ENCODE results near the gene PTPRCAP.

The PTPRCAP gene

DNA sequence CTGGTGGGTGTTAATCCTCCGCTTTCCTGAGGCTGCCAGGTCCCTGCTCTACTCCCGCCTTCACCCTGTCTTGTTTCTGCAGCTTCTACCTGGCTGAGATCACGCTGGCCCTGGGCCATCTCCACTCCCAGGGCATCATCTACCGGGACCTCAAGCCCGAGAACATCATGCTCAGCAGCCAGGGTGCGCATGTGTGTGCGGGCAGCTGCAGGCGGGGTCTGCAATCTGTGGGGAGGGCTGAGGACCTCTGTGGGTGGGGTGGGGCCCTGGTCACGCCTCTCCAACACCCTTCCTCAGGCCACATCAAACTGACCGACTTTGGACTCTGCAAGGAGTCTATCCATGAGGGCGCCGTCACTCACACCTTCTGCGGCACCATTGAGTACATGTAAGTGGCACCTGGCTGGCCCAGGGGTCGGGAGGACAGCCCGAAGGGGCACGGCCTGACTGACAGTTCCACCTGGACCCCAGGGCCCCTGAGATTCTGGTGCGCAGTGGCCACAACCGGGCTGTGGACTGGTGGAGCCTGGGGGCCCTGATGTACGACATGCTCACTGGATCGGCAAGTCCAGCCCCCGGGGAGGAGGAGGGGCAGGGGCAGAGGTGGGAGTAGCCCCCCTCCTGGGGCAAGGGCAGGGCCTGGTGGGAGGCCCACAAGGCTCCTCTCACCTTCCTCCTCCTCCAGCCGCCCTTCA is 4.7 kb downstream of the PTPRCAP start:
- 0 out of 2 replicates have a peak overlapping the region, but pooled peaks have one; percentile 13 for H3K27ac ChIP-seq
- TF ChIP-seq, protein P1, sequence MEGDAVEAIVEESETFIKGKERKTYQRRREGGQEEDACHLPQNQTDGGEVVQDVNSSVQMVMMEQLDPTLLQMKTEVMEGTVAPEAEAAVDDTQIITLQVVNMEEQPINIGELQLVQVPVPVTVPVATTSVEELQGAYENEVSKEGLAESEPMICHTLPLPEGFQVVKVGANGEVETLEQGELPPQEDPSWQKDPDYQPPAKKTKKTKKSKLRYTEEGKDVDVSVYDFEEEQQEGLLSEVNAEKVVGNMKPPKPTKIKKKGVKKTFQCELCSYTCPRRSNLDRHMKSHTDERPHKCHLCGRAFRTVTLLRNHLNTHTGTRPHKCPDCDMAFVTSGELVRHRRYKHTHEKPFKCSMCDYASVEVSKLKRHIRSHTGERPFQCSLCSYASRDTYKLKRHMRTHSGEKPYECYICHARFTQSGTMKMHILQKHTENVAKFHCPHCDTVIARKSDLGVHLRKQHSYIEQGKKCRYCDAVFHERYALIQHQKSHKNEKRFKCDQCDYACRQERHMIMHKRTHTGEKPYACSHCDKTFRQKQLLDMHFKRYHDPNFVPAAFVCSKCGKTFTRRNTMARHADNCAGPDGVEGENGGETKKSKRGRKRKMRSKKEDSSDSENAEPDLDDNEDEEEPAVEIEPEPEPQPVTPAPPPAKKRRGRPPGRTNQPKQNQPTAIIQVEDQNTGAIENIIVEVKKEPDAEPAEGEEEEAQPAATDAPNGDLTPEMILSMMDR (IDR thresholded peaks at IDR 0.05) = no peak
- no peak for TF ChIP-seq ZFX (IDR thresholded peaks at IDR 0.05; ENCODE audit: borderline replicate concordance)

DNA sequence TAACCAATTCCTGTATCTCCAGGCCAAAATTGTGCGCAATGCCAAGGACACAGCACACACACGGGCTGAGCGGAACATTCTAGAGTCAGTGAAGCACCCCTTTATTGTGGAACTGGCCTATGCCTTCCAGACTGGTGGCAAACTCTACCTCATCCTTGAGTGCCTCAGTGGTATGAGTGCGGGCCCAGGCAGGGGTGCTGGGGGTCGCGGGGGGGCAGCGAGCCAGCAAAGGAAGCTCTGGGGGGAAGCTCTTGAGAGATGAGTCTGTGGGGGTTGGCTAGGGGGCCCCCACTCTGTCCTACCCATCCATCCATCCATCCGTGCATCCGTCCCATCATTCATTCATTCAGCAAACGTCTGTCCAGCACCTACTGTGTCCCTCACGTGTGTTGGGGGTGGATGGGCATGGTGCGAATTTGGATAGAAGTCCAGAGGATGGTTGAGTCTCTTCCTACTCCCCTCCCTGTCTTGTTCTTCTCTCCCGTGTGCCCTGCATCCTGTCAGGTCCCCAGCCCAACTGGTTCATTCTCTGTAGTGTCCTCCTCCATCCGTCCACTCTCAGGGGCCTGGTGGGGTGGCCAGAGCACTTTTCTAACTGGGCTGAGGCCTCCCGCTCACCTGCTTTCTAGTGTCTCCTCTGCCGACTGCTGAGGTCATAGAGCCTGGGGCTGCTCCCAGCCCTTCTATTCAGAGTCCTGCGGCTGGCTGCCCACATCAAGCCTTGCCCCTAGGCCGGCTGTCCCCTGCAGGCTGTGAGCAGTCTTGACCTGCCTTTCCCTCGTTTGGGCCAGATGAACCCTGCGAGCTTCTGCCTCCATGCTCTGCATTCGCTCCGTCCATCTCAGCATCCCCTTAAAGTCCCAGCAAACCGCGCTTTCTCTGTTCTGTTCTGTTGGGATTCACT is 5.9 kb downstream of the PTPRCAP start:
- H3K27ac ChIP-seq = no peak overlapping the region
- TF ChIP-seq, protein P1 (IDR thresholded peaks at IDR 0.05) = no peak
- no peak for TF ChIP-seq ZFX (IDR thresholded peaks at IDR 0.05; ENCODE audit: borderline replicate concordance)

GRCh38 chr11:67429722-67430121 is 7.8 kb downstream of the PTPRCAP start:
- TF ChIP-seq, protein P1 (IDR thresholded peaks at IDR 0.05) = no peak
- TF ChIP-seq ZFX (IDR thresholded peaks at IDR 0.05; ENCODE audit: borderline replicate concordance) = no peak

GRCh38 chr11:67429038-67429668 is 8.3 kb downstream of the PTPRCAP start:
- peak overlapping the region; percentile 82 for H3K27ac ChIP-seq
- no peak for TF ChIP-seq ZFX (IDR thresholded peaks at IDR 0.05; ENCODE audit: borderline replicate concordance)
- TF ChIP-seq, protein P1 (IDR thresholded peaks at IDR 0.05) = no peak

More at GRCh38 chr11:67429722-67430121, 7.8 kb downstream of the PTPRCAP start:
- peak overlapping the region; percentile 82 for H3K27ac ChIP-seq

DNA sequence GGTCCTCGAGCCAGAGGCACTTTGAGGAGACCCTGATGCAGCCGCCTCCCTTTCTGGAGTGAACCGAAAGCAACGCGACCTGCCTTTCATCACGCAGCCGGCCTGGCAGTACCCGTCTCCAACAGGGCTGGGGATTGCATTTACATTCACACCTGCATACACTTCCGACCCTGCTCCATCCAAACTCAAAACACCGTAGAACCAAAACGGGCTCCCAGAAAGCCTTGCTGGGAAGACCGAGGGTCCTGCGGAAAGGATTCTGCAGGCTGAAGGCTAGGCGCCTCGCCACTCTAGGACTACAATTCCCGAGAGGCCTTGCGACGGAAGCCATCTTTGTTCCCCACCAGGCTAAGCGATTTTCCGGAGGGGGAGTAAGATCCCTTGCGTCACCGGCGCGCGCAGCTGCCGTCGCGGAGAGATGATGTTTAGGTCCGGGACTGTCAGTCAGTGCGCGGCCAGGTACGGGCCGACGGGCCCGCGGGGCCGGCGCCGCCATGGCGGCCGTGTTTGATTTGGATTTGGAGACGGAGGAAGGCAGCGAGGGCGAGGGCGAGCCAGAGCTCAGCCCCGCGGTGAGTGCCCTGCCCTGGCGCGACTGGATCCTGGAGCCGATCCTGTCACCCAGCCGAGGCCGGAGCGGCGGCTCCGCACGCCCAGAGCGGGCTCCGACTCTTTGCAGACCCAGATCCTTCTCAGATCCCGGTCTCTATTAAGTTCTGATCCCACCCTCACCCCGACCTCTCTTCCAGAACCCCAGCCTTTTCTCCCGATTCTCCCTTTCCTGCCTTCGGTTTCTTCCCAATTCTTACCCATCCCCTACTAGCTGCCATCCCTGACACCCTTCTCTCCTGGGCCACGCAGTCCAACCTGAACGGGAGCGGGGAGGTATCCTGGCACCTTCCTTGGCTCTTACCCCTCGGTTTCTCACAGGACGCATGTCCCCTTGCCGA is 9.2 kb downstream of the PTPRCAP start, which contains the start of gene RPS6KB2:
RPS6KB2 (plus strand) TSS at position 443 of the 950 bp plus-strand sequence; CDS start at position 495, 52 bp downstream.
- peak within 1 kb of the TSS; percentile 82 for H3K27ac ChIP-seq
- TF ChIP-seq, protein P1 (IDR thresholded peaks at IDR 0.05) = no peak
- TF ChIP-seq ZFX (IDR thresholded peaks at IDR 0.05; ENCODE audit: borderline replicate concordance) = no peak

DNA sequence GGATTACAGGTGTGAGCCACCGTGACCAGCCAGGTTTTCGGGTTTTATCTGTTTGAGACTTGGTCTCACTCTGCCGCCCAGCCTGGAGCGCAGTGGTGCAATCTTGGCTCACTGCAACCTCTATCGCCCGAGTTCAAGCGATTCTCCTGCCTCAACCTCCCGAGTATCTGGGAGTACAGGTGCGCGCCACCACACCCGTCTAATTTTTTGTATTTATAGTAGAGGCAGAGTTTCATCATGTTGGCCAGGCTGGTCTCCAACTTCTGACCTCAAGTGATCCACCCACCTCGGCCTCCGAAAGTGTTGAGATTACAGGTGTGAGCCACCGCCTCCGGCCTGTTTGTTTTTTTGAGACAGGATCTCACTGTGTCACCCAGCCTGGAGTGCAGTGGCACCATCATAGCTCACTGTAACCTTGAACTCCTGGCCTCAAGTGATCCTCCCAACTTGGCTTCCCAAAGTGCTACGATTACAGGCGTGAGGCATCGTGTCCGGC is 10.1 kb downstream of the PTPRCAP start:
- H3K27ac ChIP-seq = peak overlapping the region; percentile 82
